A549 (cell line): Measurements from ENCODE around the gene ZNF469. TPM values are rescaled to one million over a fixed set of nuclear protein-coding genes. Genes with fewer than 3 reads are reported as not detected.

Source experiments
- ATAC-seq, 2 experiments: fragments of 200-7000 bp in 1 of 2; fragments of >200 bp in 1 of 2; cut with Nextera tagmentation in 1 of 2; cut with Tn5 transposase in 1 of 2; 3 replicates each; pipeline versions ENCODE4 v1.8.0 to v1.9.1; 2018 to 2020; ENCODE audit warnings: mild to moderate bottlenecking in 1 of 2, moderate library complexity in 1 of 2
- CTCF ChIA-PET: fragments of 300-600 bp; sonication (Branson Sonifier 250); formaldehyde crosslinking; extraction: SDS; loops from one replicate; lab custom pipeline; 2021; ENCODE audit warnings: antibody characterized with exemption, inconsistent platforms; lab: Yijun Ruan, JAX
- POLR2A ChIA-PET: fragments of 350-600 bp; formaldehyde crosslinking; extraction: SDS; loops from one replicate; lab custom pipeline; 2021; ENCODE audit warnings: antibody characterized with exemption, inconsistent platforms; lab: Yijun Ruan, JAX
- DNase-seq, 2 experiments: peaks; one replicate each; pipeline versions ENCODE4 v3.0.0 to v3.0.0-alpha.2; 2011 to 2016; ENCODE audit warnings: low read depth in 1 of 2, low spot score in 1 of 2
- FAIRE-seq: peaks from 2 replicates; lab custom pipeline; 2011; peaks lifted over from hg19 to GRCh38; lab: Jason Lieb, UNC
- H3K27ac ChIP-seq, 2 experiments: fragments of >200 bp; sonication (Bioruptor Twin); formaldehyde crosslinking; 3 replicates each; pipeline ENCODE4 v1.5.1; 2016 to 2017
- H3K4me1 ChIP-seq: fragments of >200 bp; sonication (Bioruptor Twin); formaldehyde crosslinking; 3 replicates; pipeline ENCODE4 v1.6.1; 2016
- H3K4me2 ChIP-seq: fragments of >200 bp; sonication (Bioruptor Twin); formaldehyde crosslinking; 3 replicates; pipeline ENCODE4 v1.6.1; 2016
- H3K4me3 ChIP-seq: fragments of >200 bp; sonication (Bioruptor Twin); formaldehyde crosslinking; 3 replicates; pipeline ENCODE4 v1.5.1; 2016
- H3K9me3 ChIP-seq: fragments of >200 bp; sonication (Bioruptor Twin); formaldehyde crosslinking; 3 replicates; pipeline ENCODE4 v1.6.1; 2016
- ATOH8 ChIP-seq: fragments of 250-450 bp; sonication (Bioruptor Pico); IDR thresholded peaks from 2 replicates; pipeline ENCODE4 v1.5.0; 2020; ENCODE audit warnings: low read depth, mild to moderate bottlenecking, moderate library complexity
- BHLHE40 ChIP-seq: IDR thresholded peaks from 2 replicates; pipeline ENCODE4 v1.6.1; 2012; ENCODE audit warnings: low read depth, low read length, inconsistent platforms
- CBX2 ChIP-seq: fragments of 200-600 bp; sonication (generic); IDR thresholded peaks from 2 replicates; pipeline ENCODE4 v1.6.1; 2016; ENCODE audit warnings: low read depth, mild to moderate bottlenecking, borderline replicate concordance
- CEBPB ChIP-seq, 2 experiments: fragments of >200 bp in 1 of 2; sonication (Bioruptor Twin) in 1 of 2; formaldehyde crosslinking in 1 of 2; IDR thresholded peaks; 2 replicates each; pipeline ENCODE4 v1.6.1; 2012 to 2016
- CHD4 ChIP-seq: fragments of 200-600 bp; sonication (generic); IDR thresholded peaks from 2 replicates; pipeline ENCODE4 v1.6.1; 2016; ENCODE audit warnings: antibody characterized with exemption, mild to moderate bottlenecking, borderline replicate concordance
- EHMT2 ChIP-seq: fragments of 200-600 bp; sonication (generic); IDR thresholded peaks from 2 replicates; pipeline ENCODE4 v1.6.1; 2016; ENCODE audit warnings: antibody characterized with exemption, low read depth, mild to moderate bottlenecking, moderate library complexity
- FOXS1 ChIP-seq: fragments of 250-450 bp; sonication (Bioruptor Pico); IDR thresholded peaks from 2 replicates; pipeline ENCODE4 v1.5.0; 2020; ENCODE audit warnings: mild to moderate bottlenecking, moderate library complexity
- GATA3 ChIP-seq: IDR thresholded peaks from 2 replicates; pipeline ENCODE4 v1.6.1; 2012; ENCODE audit warnings: borderline replicate concordance
- HES2 ChIP-seq: fragments of >200 bp; sonication (Bioruptor Twin); formaldehyde crosslinking; IDR thresholded peaks from 2 replicates; pipeline ENCODE4 v1.6.1; 2016
- HOXB13 ChIP-seq: fragments of 250-450 bp; sonication (Bioruptor Pico); IDR thresholded peaks from 2 replicates; pipeline ENCODE4 v1.5.0; 2020; ENCODE audit warnings: low read depth, mild to moderate bottlenecking, moderate library complexity
- MAX ChIP-seq: IDR thresholded peaks from 2 replicates; pipeline ENCODE4 v1.6.1; 2012
- NPAS2 ChIP-seq: fragments of 250-450 bp; sonication (Bioruptor Pico); IDR thresholded peaks from 2 replicates; pipeline ENCODE4 v1.8.0; 2022; ENCODE audit warnings: mild to moderate bottlenecking, moderate library complexity, borderline replicate concordance
- NR3C1 ChIP-seq: fragments of >200 bp; sonication (Bioruptor Twin); formaldehyde crosslinking; IDR thresholded peaks from 3 replicates; pipeline ENCODE4 v1.6.1; 2017
- PHF8 ChIP-seq: fragments of 200-600 bp; sonication (generic); IDR thresholded peaks from 2 replicates; pipeline ENCODE4 v1.6.1; 2016; ENCODE audit warnings: low read depth, mild to moderate bottlenecking, antibody characterized with exemption, moderate library complexity, borderline replicate concordance
- POLR2AphosphoS2 ChIP-seq: conservative IDR thresholded peaks from 2 replicates; pipeline ENCODE4 v1.6.1; 2012; ENCODE audit warnings: low read length, improper control_type of control experiment, inconsistent platforms
- RARB ChIP-seq: fragments of 250-450 bp; sonication (Bioruptor Pico); IDR thresholded peaks from 2 replicates; pipeline ENCODE4 v1.8.0; 2021; ENCODE audit warnings: mild to moderate bottlenecking, moderate library complexity
- RCOR1 ChIP-seq: fragments of 150-350 bp; IDR thresholded peaks from 2 replicates; pipeline ENCODE4 v1.6.1; 2014; ENCODE audit warnings: antibody characterized with exemption, low read length, low read depth
- RNF2 ChIP-seq: fragments of 200-600 bp; sonication (generic); IDR thresholded peaks from 2 replicates; pipeline ENCODE4 v1.6.1; 2016; ENCODE audit warnings: low read depth, mild to moderate bottlenecking, antibody characterized with exemption, moderate library complexity, borderline replicate concordance
- SMC3 ChIP-seq: fragments of >200 bp; sonication (Bioruptor Twin); formaldehyde crosslinking; IDR thresholded peaks from 3 replicates; pipeline ENCODE4 v1.6.1; 2018; ENCODE audit warnings: inconsistent platforms
- TP53 ChIP-seq: fragments of 250-450 bp; sonication (Bioruptor Pico); IDR thresholded peaks from 2 replicates; pipeline ENCODE4 v1.5.0; 2021; ENCODE audit warnings: mild to moderate bottlenecking, moderate library complexity
- USF2 ChIP-seq: fragments of 450-650 bp; IDR thresholded peaks from 2 replicates; pipeline ENCODE4 v1.6.1; 2014; ENCODE audit warnings: antibody characterized with exemption
- WGBS: methylation state at CpG from one replicate; pipeline ENCODE4 v1.1.6; 2017; ENCODE audit errors: missing lambda C conversion rate; 5-methylcytosine and 5-hydroxymethylcytosine counted together
- polyA plus RNA-seq, 4 experiments: library from polyadenylated mRNA; depleted of rRNA in 3 of 4; stranded (reverse); fragments of >200 nt; fragmentation: RNase III in 1 of 4; extraction: RNeasy Plus Mini Kit Qiagen cat#74134 plus additional on column Dnase treatment in 1 of 4; gene quantifications; 2 replicates in 3 of 4; 3 replicates in 1 of 4; pipeline ENCODE4 v1.2.3, GENCODE V29; 2011 to 2017

Gene ZNF469
- polyA plus RNA-seq, 2 of the 4 experiments (the other 2 are of a cell fraction), result 0.47 to 4.4 TPM

GRCh38 chr16:88421871-88422433, 39.2 kb downstream of the ZNF469 start:
- no peak for DNase-seq
- 44% methylated on average over 5 of the region's 5 CpGs for WGBS
- no peak for FAIRE-seq
- H3K4me3 ChIP-seq, result no peak overlapping the region
- no peak for TF ChIP-seq HOXB13 (CRISPR knock-in tag)
- no peaks in the 10 kb centered on the region for H3K4me1 ChIP-seq
- no peak overlapping the region for H3K4me2 ChIP-seq
- H3K27ac ChIP-seq, result no peak overlapping the region
- no peak for ATAC-seq
- no peaks in the 10 kb centered on the region for H3K9me3 ChIP-seq
- ChIA-PET CTCF (no interaction called here), POLR2A (no interaction called here)

GRCh38 chr16:88422733-88423447, 40.1 kb downstream of the ZNF469 start:
- FAIRE-seq (no peak), ATAC-seq (no peak), DNase-seq (no peak)
- no peak overlapping the region for H3K4me2 ChIP-seq
- 55% methylated on average over 3 of the region's 3 CpGs for WGBS
- POLR2A ChIA-PET, result no interaction called here
- TF ChIP-seq ATOH8 (CRISPR knock-in tag) (no peak), RNF2 (no peak), FOXS1 (CRISPR knock-in tag) (no peak), POLR2AphosphoS2 (no peak), GATA3 (no peak), NPAS2 (CRISPR knock-in tag) (no peak), CBX2 (no peak), HES2 (no peak), RCOR1 (no peak), MAX (no peak), RARB (no peak), USF2 (no peak), CHD4 (no peak), TP53 (no peak)
- H3K9me3 ChIP-seq, result no peaks in the 10 kb centered on the region
- no peak overlapping the region for H3K4me3 ChIP-seq
- no peaks in the 10 kb centered on the region for H3K4me1 ChIP-seq
- CTCF ChIA-PET, result interaction anchor here (1.7 kb wide), 1 partner anchor 14 kb away, joined by 4 read pairs; no protein-coding TSS in a partner anchor
- no peak overlapping the region for H3K27ac ChIP-seq

- Histone ChIP-seq H3K4me3 (no peak overlapping the region), H3K4me2 (no peak overlapping the region), H3K27ac (no peak overlapping the region), H3K9me3 (no peaks in the 10 kb centered on the region), H3K4me1 (no peaks in the 10 kb centered on the region)
- POLR2A ChIA-PET, result no interaction called here
- no peak for DNase-seq
- no peak for FAIRE-seq
- WGBS, result 94% methylated on average over 6 of the region's 6 CpGs
- TF ChIP-seq NR3C1 (no peak), EHMT2 (no peak), CEBPB (IDR thresholded peaks at IDR 0.05) (no peak), HOXB13 (CRISPR knock-in tag) (no peak), BHLHE40 (no peak), SMC3 (no peak), RARB (no peak), ATOH8 (CRISPR knock-in tag) (no peak), PHF8 (no peak)
- CTCF ChIA-PET, result interaction anchor here (1.7 kb wide), 1 partner anchor 13 kb away, joined by 4 read pairs; no protein-coding TSS in a partner anchor
- ATAC-seq, result no peak
Measured at GRCh38 chr16:88423448-88423850, 40.7 kb downstream of the ZNF469 start.
